ENCODE data around the gene MANEA. TPM values are rescaled to one million over a fixed set of nuclear protein-coding genes. Genes with fewer than 3 reads are reported as not detected.

The MANEA gene
- total RNA-seq, 2 donors from 2014 or later, result 77.8 to 141 TPM

DNA sequence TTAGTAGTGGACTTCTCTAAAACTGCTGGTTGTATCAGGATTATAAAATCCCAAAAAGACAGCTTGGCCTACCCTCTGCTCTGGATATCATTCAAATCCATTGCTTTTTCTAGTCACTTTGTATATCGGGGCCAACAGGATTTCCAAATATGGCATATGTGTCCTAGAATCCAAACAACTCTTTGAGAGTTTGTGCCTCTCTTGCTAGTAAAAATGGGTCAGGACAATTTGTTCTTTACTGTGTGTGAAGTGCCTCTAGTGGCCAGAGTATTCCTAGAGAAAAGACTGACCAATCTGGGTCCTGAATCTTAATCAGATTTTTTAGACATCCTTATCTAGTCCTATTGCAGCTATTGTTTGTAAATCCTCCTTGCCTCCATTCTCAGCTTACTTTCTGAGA, 33.5 kb upstream of the MANEA start:
- H3K9ac ChIP-seq (ENCODE audit: extremely low read depth, low read length, poor library complexity, severe bottlenecking), result no peak overlapping the region
- no peak overlapping the region for H3K27ac ChIP-seq (ENCODE audit: low read depth, low read length)
- H3K27me3 ChIP-seq (ENCODE audit: control insufficient read depth, insufficient read depth, low read length, poor library complexity, severe bottlenecking), result no peaks in the 10 kb centered on the region
- TF ChIP-seq, protein P1, sequence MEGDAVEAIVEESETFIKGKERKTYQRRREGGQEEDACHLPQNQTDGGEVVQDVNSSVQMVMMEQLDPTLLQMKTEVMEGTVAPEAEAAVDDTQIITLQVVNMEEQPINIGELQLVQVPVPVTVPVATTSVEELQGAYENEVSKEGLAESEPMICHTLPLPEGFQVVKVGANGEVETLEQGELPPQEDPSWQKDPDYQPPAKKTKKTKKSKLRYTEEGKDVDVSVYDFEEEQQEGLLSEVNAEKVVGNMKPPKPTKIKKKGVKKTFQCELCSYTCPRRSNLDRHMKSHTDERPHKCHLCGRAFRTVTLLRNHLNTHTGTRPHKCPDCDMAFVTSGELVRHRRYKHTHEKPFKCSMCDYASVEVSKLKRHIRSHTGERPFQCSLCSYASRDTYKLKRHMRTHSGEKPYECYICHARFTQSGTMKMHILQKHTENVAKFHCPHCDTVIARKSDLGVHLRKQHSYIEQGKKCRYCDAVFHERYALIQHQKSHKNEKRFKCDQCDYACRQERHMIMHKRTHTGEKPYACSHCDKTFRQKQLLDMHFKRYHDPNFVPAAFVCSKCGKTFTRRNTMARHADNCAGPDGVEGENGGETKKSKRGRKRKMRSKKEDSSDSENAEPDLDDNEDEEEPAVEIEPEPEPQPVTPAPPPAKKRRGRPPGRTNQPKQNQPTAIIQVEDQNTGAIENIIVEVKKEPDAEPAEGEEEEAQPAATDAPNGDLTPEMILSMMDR (conservative IDR thresholded peaks at IDR 0.05), result peak; percentile 74
- H3K36me3 ChIP-seq (ENCODE audit: control insufficient read depth, insufficient read depth, low read length), result no peaks in the 10 kb centered on the region
- DNase-seq, result no peak
- Mint-ChIP-seq H3K36me3 (ENCODE audit: low read depth) (peaks cover 2% of the 10 kb centered on the region), H3K4me3 (no peak overlapping the region), H3K4me1 (peaks cover 40% of the 10 kb centered on the region), H3K9me3 (no peaks in the 10 kb centered on the region), H3K27ac (no peak overlapping the region), H3K27me3 (ENCODE audit: insufficient read depth) (no peaks in the 10 kb centered on the region)
- H3K4me1 ChIP-seq (ENCODE audit: control insufficient read depth, insufficient read depth, low read length), result no peaks in the 10 kb centered on the region
- 73 to 83% methylated on average over 1 of the region's 1 CpG for WGBS, 2 experiments (ENCODE audit: insufficient coverage in 1 of 2, insufficient read length in 1 of 2)
- peaks cover 9% of the 10 kb centered on the region for H3K9me3 ChIP-seq (ENCODE audit: control insufficient read depth, low read length)
- H3K4me3 ChIP-seq (ENCODE audit: low read length), result no peak overlapping the region

DNA sequence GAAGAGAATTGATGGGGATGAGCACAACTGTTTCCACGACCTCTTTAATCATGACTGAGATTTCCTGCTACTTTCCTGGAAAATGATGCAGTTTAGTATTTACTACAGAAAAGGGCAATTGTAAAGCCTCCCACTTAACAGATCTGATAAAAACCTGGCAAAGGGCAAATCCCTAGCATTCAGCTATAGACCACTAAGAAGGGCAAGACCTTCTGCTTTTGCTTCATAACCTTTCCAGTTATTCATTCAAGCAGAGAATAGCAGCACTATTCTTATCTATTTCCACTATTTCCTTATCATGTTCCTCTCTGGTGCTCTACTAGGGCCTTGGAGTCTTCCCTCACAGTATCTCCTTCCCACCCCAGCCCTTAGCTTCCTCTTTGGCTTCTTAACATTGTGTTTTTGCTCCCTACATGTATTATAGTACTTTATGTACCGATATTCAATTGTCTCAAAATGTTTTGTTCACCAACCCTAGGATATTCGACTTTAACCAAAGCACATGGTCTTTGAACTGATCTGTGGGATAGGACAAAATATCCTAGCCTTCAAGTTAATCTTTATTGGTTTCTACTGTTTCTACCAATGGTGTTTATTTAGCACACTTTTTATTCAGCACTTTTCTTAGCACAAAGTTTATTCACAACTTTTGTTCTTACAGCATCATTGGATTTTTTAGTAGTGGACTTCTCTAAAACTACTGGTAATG, 32.7 kb upstream of the MANEA start:
- TF ChIP-seq, protein P1 (conservative IDR thresholded peaks at IDR 0.05), result no peak
- Histone ChIP-seq H3K27me3 (ENCODE audit: control insufficient read depth, insufficient read depth, low read length, poor library complexity, severe bottlenecking) (no peaks in the 10 kb centered on the region), H3K9ac (ENCODE audit: extremely low read depth, low read length, poor library complexity, severe bottlenecking) (no peak overlapping the region), H3K4me3 (ENCODE audit: low read length) (no peak overlapping the region), H3K36me3 (ENCODE audit: control insufficient read depth, insufficient read depth, low read length) (no peaks in the 10 kb centered on the region), H3K27ac (ENCODE audit: low read depth, low read length) (no peak overlapping the region), H3K4me1 (ENCODE audit: control insufficient read depth, insufficient read depth, low read length) (no peaks in the 10 kb centered on the region), H3K9me3 (ENCODE audit: control insufficient read depth, low read length) (peaks cover 6% of the 10 kb centered on the region)
- H3K36me3 Mint-ChIP-seq (ENCODE audit: low read depth), result no peaks in the 10 kb centered on the region
- no peak overlapping the region for H3K4me3 Mint-ChIP-seq
- WGBS, 2 experiments (ENCODE audit: insufficient coverage in 1 of 2, insufficient read length in 1 of 2), result 49 to 50% methylated on average over 2 to 3 of the region's 3 CpGs
- DNase-seq, result no peak
- peak overlapping the region; percentile 9 for H3K27ac Mint-ChIP-seq
- peaks cover 35% of the 10 kb centered on the region for H3K4me1 Mint-ChIP-seq
- H3K27me3 Mint-ChIP-seq (ENCODE audit: insufficient read depth), result no peaks in the 10 kb centered on the region
- no peaks in the 10 kb centered on the region for H3K9me3 Mint-ChIP-seq

DNA sequence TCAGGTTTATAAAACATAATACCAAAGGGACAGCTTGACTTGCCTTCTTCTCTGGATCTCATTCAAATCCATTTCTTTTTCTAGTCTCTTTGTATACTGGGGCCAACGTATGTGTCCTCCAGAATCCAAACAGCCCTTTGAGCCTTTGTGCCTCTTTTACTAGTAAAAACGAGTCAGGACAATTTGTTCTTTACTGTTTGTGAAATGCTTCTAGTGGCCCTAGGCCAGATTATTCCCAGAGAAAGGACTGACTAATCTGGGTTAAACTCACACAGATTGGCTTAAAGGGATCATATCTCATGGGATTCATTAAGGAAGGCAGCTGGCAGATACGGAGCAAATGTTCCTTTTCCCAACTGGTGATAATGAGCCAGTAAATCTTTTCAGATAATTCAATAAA, 32.1 kb upstream of the MANEA start:
- peak overlapping the region; percentile 9 for H3K27ac Mint-ChIP-seq
- 60 to 85% methylated on average over 2 to 3 of the region's 3 CpGs for WGBS, 2 experiments (ENCODE audit: insufficient coverage in 1 of 2, insufficient read length in 1 of 2)

More for the DNA sequence above, 32.1 kb upstream of the MANEA start:
- Histone ChIP-seq H3K4me1 (ENCODE audit: control insufficient read depth, insufficient read depth, low read length) (no peaks in the 10 kb centered on the region), H3K36me3 (ENCODE audit: control insufficient read depth, insufficient read depth, low read length) (no peaks in the 10 kb centered on the region), H3K4me3 (ENCODE audit: low read length) (no peak overlapping the region), H3K9ac (ENCODE audit: extremely low read depth, low read length, poor library complexity, severe bottlenecking) (no peak overlapping the region), H3K27ac (ENCODE audit: low read depth, low read length) (peak overlapping the region; percentile 20), H3K9me3 (ENCODE audit: control insufficient read depth, low read length) (peaks cover 4% of the 10 kb centered on the region), H3K27me3 (ENCODE audit: control insufficient read depth, insufficient read depth, low read length, poor library complexity, severe bottlenecking) (no peaks in the 10 kb centered on the region)
- Mint-ChIP-seq H3K36me3 (ENCODE audit: low read depth) (no peaks in the 10 kb centered on the region), H3K27me3 (ENCODE audit: insufficient read depth) (no peaks in the 10 kb centered on the region), H3K9me3 (no peaks in the 10 kb centered on the region), H3K4me3 (no peak overlapping the region), H3K4me1 (peaks cover 35% of the 10 kb centered on the region)
- DNase-seq, result no peak
- TF ChIP-seq, protein P1 (conservative IDR thresholded peaks at IDR 0.05), result no peak

Measured in endodermal cell (in vitro differentiated cells).